RWPE1 (cell line): ENCODE measurements around the gene RBMY1B.
"Not testable (repeated sequence)": the region's sequence is repeated elsewhere in the genome, so short reads cannot be mapped to it uniquely, and the experiment has no call there.

Experiments
- CTCF ChIA-PET: fragments of 350-600 bp; sonication (Branson Sonifier 250); formaldehyde crosslinking; extraction: SDS; loops from one replicate; lab custom pipeline; 2021; lab: Yijun Ruan, JAX
- POLR2A ChIA-PET: fragments of 400-600 bp; formaldehyde crosslinking; extraction: SDS; loops from one replicate; lab custom pipeline; 2020; ENCODE audit warnings: antibody characterized with exemption; ENCODE audit not compliant: low non-redundant PET; lab: Yijun Ruan, JAX
- DNase-seq: peaks from one replicate; pipeline ENCODE4 v3.0.0; 2012; ENCODE audit warnings: low spot score
- H3K27ac ChIP-seq: fragments of 450-650 bp; 2 replicates; pipeline ENCODE4 v1.5.1; 2017
- TF ChIP-seq, protein P1 (sequence below): fragments of 450-650 bp; conservative IDR thresholded peaks from 2 replicates; pipeline ENCODE4 v1.5.1; 2017; ENCODE audit warnings: low read depth, mild to moderate bottlenecking

Gene RBMY1B

DNA sequence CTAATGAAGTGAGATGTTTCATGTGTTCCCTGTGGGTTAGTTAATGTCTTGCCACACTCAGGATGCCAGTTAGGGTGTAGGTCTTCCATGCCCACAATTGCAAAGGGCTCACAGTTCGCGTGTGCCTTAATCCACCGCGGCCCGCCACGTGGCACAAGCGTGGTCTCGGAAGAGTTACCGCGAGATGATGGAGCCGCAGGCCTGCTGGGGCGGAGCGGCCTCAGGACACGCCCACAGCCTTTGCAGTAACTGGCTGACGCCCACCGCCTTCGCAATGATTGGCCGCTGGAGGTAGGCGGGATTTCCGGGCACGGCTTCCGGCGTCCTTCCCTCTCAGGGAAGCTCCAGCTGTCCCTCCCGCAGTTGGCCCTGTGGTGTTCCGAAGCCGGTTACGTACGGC is at the start of gene RBMY1B:
TSS of gene RBMY1B (plus strand) at position 301 of the 400 bp plus-strand sequence. CDS start 2,013 bp downstream, outside the sequence.
- DNase-seq, POLR2A ChIA-PET, H3K27ac ChIP-seq, CTCF ChIA-PET: not testable (repeated sequence)

DNA sequence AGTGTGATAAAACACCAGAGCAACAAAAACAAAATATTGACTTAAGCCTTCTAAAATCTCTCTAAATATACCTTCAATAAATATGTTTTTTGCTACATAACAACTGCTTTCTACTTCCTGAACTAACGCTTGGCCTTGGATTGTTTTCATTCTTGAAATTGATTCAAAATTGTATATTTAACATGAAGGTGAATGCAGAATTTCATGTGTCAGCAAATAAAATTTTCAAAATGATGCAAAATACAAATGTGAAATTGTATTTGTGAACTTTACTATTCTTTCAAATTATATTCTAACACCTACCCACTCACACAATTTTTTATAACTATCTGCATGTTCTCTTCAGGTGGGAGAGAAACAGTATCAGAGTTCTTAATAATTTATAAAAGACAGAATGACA is 48.2 kb upstream of the RBMY1B start:
- CTCF ChIA-PET, DNase-seq, POLR2A ChIA-PET, H3K27ac ChIP-seq: not testable (repeated sequence)

DNA sequence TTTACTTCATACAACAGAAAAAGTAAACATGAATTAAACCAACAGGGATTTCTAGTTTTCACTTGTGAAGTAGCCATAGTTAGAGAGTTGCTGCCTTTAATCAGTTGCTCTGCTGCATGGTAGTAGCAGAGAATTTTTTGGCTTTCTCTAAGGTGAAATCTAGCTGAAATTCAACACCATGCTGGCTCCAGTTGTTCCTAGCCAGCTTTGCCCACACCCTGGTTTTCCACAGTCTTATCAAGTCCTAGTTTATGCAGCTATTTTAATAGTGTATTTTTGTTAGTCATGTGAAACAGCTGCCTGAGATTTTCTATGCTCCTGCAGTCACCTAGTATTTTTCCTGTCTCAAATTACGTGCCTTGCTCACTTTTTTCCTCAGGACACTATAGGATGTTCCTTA is 28.2 kb upstream of the RBMY1B start:
- ChIA-PET POLR2A (no interaction called here), CTCF (no interaction called here)
- no peak for DNase-seq
- TF ChIP-seq, protein P1, sequence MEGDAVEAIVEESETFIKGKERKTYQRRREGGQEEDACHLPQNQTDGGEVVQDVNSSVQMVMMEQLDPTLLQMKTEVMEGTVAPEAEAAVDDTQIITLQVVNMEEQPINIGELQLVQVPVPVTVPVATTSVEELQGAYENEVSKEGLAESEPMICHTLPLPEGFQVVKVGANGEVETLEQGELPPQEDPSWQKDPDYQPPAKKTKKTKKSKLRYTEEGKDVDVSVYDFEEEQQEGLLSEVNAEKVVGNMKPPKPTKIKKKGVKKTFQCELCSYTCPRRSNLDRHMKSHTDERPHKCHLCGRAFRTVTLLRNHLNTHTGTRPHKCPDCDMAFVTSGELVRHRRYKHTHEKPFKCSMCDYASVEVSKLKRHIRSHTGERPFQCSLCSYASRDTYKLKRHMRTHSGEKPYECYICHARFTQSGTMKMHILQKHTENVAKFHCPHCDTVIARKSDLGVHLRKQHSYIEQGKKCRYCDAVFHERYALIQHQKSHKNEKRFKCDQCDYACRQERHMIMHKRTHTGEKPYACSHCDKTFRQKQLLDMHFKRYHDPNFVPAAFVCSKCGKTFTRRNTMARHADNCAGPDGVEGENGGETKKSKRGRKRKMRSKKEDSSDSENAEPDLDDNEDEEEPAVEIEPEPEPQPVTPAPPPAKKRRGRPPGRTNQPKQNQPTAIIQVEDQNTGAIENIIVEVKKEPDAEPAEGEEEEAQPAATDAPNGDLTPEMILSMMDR: no peak
- no peak overlapping the region for H3K27ac ChIP-seq

DNA sequence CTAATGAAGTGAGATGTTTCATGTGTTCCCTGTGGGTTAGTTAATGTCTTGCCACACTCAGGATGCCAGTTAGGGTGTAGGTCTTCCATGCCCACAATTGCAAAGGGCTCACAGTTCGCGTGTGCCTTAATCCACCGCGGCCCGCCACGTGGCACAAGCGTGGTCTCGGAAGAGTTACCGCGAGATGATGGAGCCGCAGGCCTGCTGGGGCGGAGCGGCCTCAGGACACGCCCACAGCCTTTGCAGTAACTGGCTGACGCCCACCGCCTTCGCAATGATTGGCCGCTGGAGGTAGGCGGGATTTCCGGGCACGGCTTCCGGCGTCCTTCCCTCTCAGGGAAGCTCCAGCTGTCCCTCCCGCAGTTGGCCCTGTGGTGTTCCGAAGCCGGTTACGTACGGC is 23.4 kb downstream of the RBMY1B start, which contains the start of gene RBMY1A1:
TSS of gene RBMY1A1 (plus strand) at position 301 of the 400 bp plus-strand sequence. CDS start 2,013 bp downstream, outside the sequence.
- DNase-seq, H3K27ac ChIP-seq, CTCF ChIA-PET, POLR2A ChIA-PET: not testable (repeated sequence)

DNA sequence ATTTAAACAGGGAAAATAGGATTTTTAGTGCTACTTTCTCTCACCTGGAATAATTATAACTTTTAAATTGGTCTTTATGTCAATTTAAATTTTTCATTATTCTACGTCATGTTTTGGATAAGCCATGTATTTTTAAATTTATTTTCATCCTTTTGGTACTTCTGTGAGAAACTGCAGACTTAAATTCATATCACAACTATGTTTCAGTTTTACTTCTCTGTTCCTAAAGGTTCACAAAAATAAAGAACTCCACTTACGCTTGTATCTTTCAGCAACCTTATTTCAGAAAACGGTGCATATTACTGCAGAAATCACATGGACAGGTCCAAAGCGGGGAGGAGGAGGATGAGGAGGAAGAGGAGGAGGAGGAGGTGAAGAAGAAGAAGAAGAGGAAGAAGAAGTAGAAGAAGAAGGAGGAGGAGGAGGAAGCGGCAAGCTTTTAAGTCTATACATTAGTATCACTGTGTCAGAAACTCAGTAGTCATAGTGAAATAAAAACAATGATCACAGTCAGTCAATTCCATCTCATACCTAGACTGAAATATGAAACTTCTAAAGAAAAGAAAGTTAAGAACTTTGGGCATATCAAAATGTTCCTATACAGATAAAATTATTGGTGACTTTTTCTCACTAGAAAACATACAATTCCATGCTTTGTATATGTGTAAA is 48.3 kb downstream of the RBMY1B start:
- DNase-seq, H3K27ac ChIP-seq, CTCF ChIA-PET, POLR2A ChIA-PET: not testable (repeated sequence)
